GM12872 (cell line): ENCODE results near the gene NKIRAS2.

Experiments used
- TF ChIP-seq, protein P1 (sequence below): IDR thresholded peaks from 3 replicates; pipeline ENCODE4 v1.5.1; 2011; ENCODE audit warnings: low read depth, mild to moderate bottlenecking, low read length, moderate library complexity; ENCODE audit not compliant: insufficient read depth

Gene NKIRAS2

DNA sequence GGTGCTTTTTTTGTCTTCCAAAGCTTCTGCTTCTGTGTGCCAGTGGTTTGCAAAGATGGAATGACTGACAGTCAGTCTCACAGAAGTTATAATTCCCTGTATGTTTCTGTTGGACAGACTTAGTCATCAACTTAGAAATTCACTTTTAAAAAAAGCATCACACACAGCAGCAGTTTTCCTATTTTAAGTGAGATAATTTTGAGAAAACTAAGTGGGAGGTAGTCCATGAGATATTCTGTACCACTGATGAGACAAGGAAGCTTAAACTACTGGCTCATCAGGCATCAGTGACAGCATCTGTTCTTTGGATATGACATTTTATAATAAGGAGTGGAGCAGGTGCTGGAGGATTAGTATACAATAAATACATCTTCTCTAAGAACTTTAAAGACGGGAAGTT, 33.3 kb upstream of the NKIRAS2 start:
- TF ChIP-seq, protein P1, sequence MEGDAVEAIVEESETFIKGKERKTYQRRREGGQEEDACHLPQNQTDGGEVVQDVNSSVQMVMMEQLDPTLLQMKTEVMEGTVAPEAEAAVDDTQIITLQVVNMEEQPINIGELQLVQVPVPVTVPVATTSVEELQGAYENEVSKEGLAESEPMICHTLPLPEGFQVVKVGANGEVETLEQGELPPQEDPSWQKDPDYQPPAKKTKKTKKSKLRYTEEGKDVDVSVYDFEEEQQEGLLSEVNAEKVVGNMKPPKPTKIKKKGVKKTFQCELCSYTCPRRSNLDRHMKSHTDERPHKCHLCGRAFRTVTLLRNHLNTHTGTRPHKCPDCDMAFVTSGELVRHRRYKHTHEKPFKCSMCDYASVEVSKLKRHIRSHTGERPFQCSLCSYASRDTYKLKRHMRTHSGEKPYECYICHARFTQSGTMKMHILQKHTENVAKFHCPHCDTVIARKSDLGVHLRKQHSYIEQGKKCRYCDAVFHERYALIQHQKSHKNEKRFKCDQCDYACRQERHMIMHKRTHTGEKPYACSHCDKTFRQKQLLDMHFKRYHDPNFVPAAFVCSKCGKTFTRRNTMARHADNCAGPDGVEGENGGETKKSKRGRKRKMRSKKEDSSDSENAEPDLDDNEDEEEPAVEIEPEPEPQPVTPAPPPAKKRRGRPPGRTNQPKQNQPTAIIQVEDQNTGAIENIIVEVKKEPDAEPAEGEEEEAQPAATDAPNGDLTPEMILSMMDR = no peak

- TF ChIP-seq, protein P1 = no peak
Observed at GRCh38 chr17:41987642-41988041, 32.2 kb upstream of the NKIRAS2 start.

- TF ChIP-seq, protein P1 = no peak
Observed at GRCh38 chr17:41988418-41988817, 31.5 kb upstream of the NKIRAS2 start.

- TF ChIP-seq, protein P1 = no peak
Observed at GRCh38 chr17:41989702-41990419, 30.0 kb upstream of the NKIRAS2 start.

- TF ChIP-seq, protein P1 = no peak
Observed at GRCh38 chr17:41992576-41992975, 27.3 kb upstream of the NKIRAS2 start.

DNA sequence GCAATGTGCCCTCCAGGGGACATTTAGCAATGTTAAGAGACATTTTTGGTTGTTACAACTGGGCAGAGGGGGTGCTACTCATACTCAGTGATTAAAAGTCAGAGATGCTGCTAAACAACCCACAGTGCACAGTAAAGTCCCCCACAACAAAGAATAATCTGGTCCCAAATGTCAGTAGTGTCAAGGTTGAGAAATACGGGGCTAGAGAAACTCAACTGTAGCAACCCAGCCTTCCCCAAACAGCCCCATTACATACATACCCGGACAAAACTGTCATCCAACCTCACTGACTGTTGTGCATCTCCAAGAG, 23.1 kb upstream of the NKIRAS2 start:
- TF ChIP-seq, protein P1 = no peak

- TF ChIP-seq, protein P1 = no peak
Observed at GRCh38 chr17:41998497-41998896, 21.4 kb upstream of the NKIRAS2 start.
